Measurements from ENCODE around the gene SH2B2. TPM values are rescaled to one million over a fixed set of nuclear protein-coding genes. Genes with fewer than 3 reads are reported as not detected.

Gene SH2B2
- polyA plus RNA-seq, 1 donor from 2014 or later = 27.3 TPM

GRCh38 chr7:102282465-102283362 lies 4.0 kb upstream of the SH2B2 start:
- H2AFZ ChIP-seq (ENCODE audit: low read depth, low read length) = no peak overlapping the region
- H3F3A ChIP-seq (ENCODE audit: insufficient read depth, low read length, poor library complexity, severe bottlenecking) = no peaks in the 10 kb centered on the region
- TF ChIP-seq SMC3 (conservative IDR thresholded peaks at IDR 0.05; ENCODE audit: poor library complexity) (no peak), POLR2AphosphoS5 (IDR thresholded peaks at IDR 0.05) (no peak), TAF1 (IDR thresholded peaks at IDR 0.05; ENCODE audit: low read depth) (no peak), RAD21 (conservative IDR thresholded peaks at IDR 0.05) (no peak), EP300 (conservative IDR thresholded peaks at IDR 0.05; ENCODE audit: poor library complexity, severe bottlenecking) (no peak), REST (IDR thresholded peaks at IDR 0.05; ENCODE audit: borderline replicate concordance) (no peak), MXI1 (conservative IDR thresholded peaks at IDR 0.05; ENCODE audit: poor library complexity, severe bottlenecking) (no peak), CTCF (IDR thresholded peaks at IDR 0.05; ENCODE audit: poor library complexity, severe bottlenecking) (no peak), EZH2 (IDR thresholded peaks at IDR 0.05; ENCODE audit: borderline replicate concordance, insufficient read depth, low read length, poor library complexity, severe bottlenecking) (no peak)
- no peak overlapping the region for H3K4me2 ChIP-seq (ENCODE audit: low read length)
- H3K9me3 ChIP-seq (ENCODE audit: low read length) = no peaks in the 10 kb centered on the region
- no peaks in the 10 kb centered on the region for H3K27me3 ChIP-seq (ENCODE audit: insufficient read depth, low read depth, low read length)
- no peak overlapping the region for H3K4me3 ChIP-seq (ENCODE audit: low read length)
- H3K36me3 ChIP-seq (ENCODE audit: insufficient read depth, low read length) = no peaks in the 10 kb centered on the region
- H4K20me1 ChIP-seq (ENCODE audit: insufficient read depth) = no peaks in the 10 kb centered on the region
- H3K9me2 ChIP-seq (ENCODE audit: insufficient read depth, low read length) = no peaks in the 10 kb centered on the region
- no peak overlapping the region for H3K9ac ChIP-seq (ENCODE audit: low read length)
- peaks cover 3% of the 10 kb centered on the region for H3K79me2 ChIP-seq (replicated peaks; ENCODE audit: insufficient read depth, low read length)
- no peak overlapping the region for H3K27ac ChIP-seq (ENCODE audit: low read length)

GRCh38 chr7:102283477-102284189 lies 3.0 kb upstream of the SH2B2 start:
- Histone ChIP-seq H3K9ac (ENCODE audit: low read length) (no peak overlapping the region), H3K9me2 (ENCODE audit: insufficient read depth, low read length) (no peaks in the 10 kb centered on the region), H3K9me3 (ENCODE audit: low read length) (no peaks in the 10 kb centered on the region), H2AFZ (ENCODE audit: low read depth, low read length) (no peak overlapping the region), H3K27me3 (ENCODE audit: insufficient read depth, low read depth, low read length) (no peaks in the 10 kb centered on the region), H3K36me3 (ENCODE audit: insufficient read depth, low read length) (no peaks in the 10 kb centered on the region), H3F3A (ENCODE audit: insufficient read depth, low read length, poor library complexity, severe bottlenecking) (no peaks in the 10 kb centered on the region), H3K4me2 (ENCODE audit: low read length) (no peak overlapping the region), H4K20me1 (ENCODE audit: insufficient read depth) (peaks cover 7% of the 10 kb centered on the region), H3K27ac (ENCODE audit: low read length) (no peak overlapping the region), H3K4me3 (ENCODE audit: low read length) (no peak overlapping the region), H3K79me2 (replicated peaks; ENCODE audit: insufficient read depth, low read length) (peaks cover 12% of the 10 kb centered on the region)
- TF ChIP-seq RAD21 (conservative IDR thresholded peaks at IDR 0.05) (no peak), TAF1 (IDR thresholded peaks at IDR 0.05; ENCODE audit: low read depth) (no peak)

All from neural cell (in vitro differentiated cells).